ENCODE measurements around the gene SLC46A1.

GRCh38 chr17:28367641-28368305 is 38.2 kb downstream of the SLC46A1 start:
- TF ChIP-seq CTCF (IDR thresholded peaks at IDR 0.05; ENCODE audit: low read depth, low read length, poor library complexity, severe bottlenecking) = no peak
- TF ChIP-seq EZH2phosphoT487 (IDR thresholded peaks at IDR 0.05; ENCODE audit: borderline replicate concordance, low read length) = no peak
